NCI-H524 (cell line): ENCODE results near the gene KRTAP9-6.
"Not testable (repeated sequence)": the region's sequence is repeated elsewhere in the genome, so short reads cannot be mapped to it uniquely, and the experiment has no call there.

ENCODE experiments used
- DNase-seq, 2 experiments: peaks; one replicate each; lab custom pipeline; 2025; lab: John Stamatoyannopoulos, UW

Gene KRTAP9-6

GRCh38 chr17:41271323-41271722 lies 6.1 kb downstream of the KRTAP9-6 start:
- DNase-seq: not testable (repeated sequence)

GRCh38 chr17:41271858-41272257 lies 6.7 kb downstream of the KRTAP9-6 start:
- DNase-seq: no peak

GRCh38 chr17:41275648-41276190 lies 10.5 kb downstream of the KRTAP9-6 start, which contains the start of gene KRTAP9-7:
KRTAP9-7 (plus strand) TSS chr17:41275698; CDS start chr17:41275698, 0 bp downstream.
- not testable (repeated sequence) for DNase-seq

GRCh38 chr17:41278176-41278955 lies 13.2 kb downstream of the KRTAP9-6 start:
- no peak for DNase-seq

- DNase-seq: no peak
These were observed 18.9 kb downstream of the KRTAP9-6 start for GRCh38 chr17:41284043-41284442.

- DNase-seq: no peak
These were observed 19.4 kb downstream of the KRTAP9-6 start for GRCh38 chr17:41284546-41284945.

- no peak for DNase-seq
These were observed 21.9 kb downstream of the KRTAP9-6 start for GRCh38 chr17:41287050-41287449.

GRCh38 chr17:41294016-41294415 lies 28.8 kb downstream of the KRTAP9-6 start:
- DNase-seq: no peak

GRCh38 chr17:41296846-41297245 lies 31.7 kb downstream of the KRTAP9-6 start:
- no peak for DNase-seq

GRCh38 chr17:41298458-41299135 lies 33.4 kb downstream of the KRTAP9-6 start:
- no peak for DNase-seq

- no peak for DNase-seq
These were observed 36.1 kb downstream of the KRTAP9-6 start for GRCh38 chr17:41301204-41301790.

GRCh38 chr17:41301916-41302901 lies 37.0 kb downstream of the KRTAP9-6 start, which contains the start of gene KRTAP29-1:
KRTAP29-1 (minus strand) TSS chr17:41302851; CDS start chr17:41302851, 0 bp downstream.
- DNase-seq: no peak

- no peak for DNase-seq
These were observed 37.8 kb downstream of the KRTAP9-6 start for GRCh38 chr17:41302981-41303380.

- DNase-seq: no peak
These were observed 38.9 kb downstream of the KRTAP9-6 start for GRCh38 chr17:41304091-41304490.

GRCh38 chr17:41307647-41308046 lies 42.5 kb downstream of the KRTAP9-6 start:
- no peak for DNase-seq

- no peak for DNase-seq
These were observed 43.2 kb downstream of the KRTAP9-6 start for GRCh38 chr17:41308251-41308917.

- DNase-seq: no peak
These were observed 43.8 kb downstream of the KRTAP9-6 start, which contains the start of gene KRTAP16-1 for GRCh38 chr17:41308918-41309359. KRTAP16-1 (minus strand) TSS chr17:41309309; CDS start chr17:41309253, 56 bp downstream.

GRCh38 chr17:41311111-41311510 lies 45.9 kb downstream of the KRTAP9-6 start:
- DNase-seq: no peak

- DNase-seq: no peak
These were observed 50.1 kb downstream of the KRTAP9-6 start, which contains the start of gene KRTAP17-1 for GRCh38 chr17:41315204-41315794. KRTAP17-1 (minus strand) TSS chr17:41315710; CDS start chr17:41315650, 60 bp downstream.
